ENCODE results near the gene THAP6.
"Not testable (repeated sequence)": the region's sequence is repeated elsewhere in the genome, so short reads cannot be mapped to it uniquely, and the experiment has no call there.

Gene THAP6, protein sequence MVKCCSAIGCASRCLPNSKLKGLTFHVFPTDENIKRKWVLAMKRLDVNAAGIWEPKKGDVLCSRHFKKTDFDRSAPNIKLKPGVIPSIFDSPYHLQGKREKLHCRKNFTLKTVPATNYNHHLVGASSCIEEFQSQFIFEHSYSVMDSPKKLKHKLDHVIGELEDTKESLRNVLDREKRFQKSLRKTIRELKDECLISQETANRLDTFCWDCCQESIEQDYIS

GRCh38 chr4:75514131-75514948 lies at the start of gene THAP6, which contains the start of gene RCHY1:
Gene THAP6 (plus strand): TSS chr4:75514473. CDS start chr4:75515453, 980 bp downstream.
Gene RCHY1 (minus strand): TSS chr4:75514403. CDS start chr4:75514286, 117 bp downstream.
- DNase-seq (ENCODE audit: low spot score) = peak; percentile 81

GRCh38 chr4:75469896-75470295 lies 44.4 kb upstream of the THAP6 start:
- no peak for DNase-seq (ENCODE audit: low spot score)

DNA sequence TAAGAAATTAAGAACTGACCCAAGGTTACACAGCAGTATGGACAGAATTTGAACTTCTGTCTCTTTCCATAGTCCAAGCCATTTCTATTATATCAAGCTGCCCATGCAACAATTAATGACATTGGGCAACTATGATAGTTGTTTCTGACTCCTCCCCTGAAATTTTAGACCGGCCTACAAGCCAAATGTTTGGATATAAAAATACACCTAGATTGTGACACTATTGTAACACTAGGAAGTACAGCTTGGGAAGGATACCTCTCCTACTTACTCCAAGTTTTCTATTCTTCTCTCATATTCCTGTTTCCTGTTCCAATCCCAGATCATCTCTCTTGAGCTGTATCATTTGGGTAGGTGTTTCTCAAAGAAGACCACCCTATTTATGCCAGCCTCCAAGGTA lies 43.5 kb upstream of the THAP6 start:
- no peak for DNase-seq (ENCODE audit: low spot score)

- no peak for DNase-seq (ENCODE audit: low spot score)
Observed at GRCh38 chr4:75477201-75477600, 37.1 kb upstream of the THAP6 start.

DNA sequence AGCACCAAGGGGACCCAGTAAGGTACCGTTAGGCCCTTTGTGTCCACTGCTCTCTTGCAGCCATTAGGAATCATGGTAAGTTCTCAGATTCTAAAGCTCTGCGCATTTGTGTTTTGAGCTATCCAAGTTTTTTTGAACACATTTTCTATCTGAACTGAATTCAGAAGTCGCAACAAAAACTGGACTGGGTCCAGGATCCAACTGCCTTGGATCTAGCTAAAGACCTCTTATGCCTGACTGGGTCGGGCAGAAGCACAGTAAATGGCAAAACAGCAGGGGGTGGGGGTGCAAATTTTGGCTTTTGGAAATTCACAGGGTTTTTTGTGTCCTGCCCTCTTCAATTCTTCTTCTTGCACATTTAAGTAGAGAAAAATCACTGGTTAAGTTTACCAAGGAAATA lies 30.1 kb upstream of the THAP6 start:
- DNase-seq (ENCODE audit: low spot score) = no peak

GRCh38 chr4:75490155-75490554 lies 24.1 kb upstream of the THAP6 start:
- no peak for DNase-seq (ENCODE audit: low spot score)

DNA sequence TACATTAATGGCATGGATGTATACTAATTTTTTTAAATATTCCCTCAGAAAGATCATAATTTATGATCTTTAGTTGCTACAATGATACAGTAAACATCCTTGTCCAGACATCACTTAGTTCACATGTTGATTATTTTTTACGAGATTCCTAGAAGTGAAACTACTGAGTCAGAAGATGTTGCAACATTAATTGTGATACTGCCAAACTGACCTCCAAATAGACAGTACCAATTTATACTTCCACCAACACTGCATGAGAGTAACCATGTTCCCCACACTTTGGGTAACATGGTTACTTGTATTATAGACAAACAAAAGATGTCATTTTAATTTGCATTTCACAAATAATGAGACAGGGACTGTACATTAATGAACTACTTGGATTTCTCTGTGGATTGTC lies 19.7 kb upstream of the THAP6 start:
- DNase-seq (ENCODE audit: low spot score) = no peak

DNA sequence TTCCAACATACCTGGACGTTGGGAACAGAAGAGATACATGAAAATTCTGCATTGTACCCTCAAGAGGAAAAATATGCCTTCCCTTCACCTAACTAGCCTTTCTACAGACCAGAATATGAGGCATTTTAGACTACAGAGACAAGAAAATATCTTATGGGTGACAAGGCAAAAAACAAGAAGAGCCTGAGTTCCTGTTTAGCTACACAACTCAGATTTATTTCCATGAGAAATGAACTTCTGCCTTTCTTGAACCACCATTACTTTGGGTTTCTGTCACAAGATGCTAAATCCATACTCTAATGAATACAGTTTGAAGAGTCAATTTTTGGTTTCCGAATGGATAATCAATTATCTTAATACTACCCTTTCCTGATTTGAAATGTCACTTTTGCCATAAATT lies 18.8 kb upstream of the THAP6 start:
- DNase-seq (ENCODE audit: low spot score) = no peak

DNA sequence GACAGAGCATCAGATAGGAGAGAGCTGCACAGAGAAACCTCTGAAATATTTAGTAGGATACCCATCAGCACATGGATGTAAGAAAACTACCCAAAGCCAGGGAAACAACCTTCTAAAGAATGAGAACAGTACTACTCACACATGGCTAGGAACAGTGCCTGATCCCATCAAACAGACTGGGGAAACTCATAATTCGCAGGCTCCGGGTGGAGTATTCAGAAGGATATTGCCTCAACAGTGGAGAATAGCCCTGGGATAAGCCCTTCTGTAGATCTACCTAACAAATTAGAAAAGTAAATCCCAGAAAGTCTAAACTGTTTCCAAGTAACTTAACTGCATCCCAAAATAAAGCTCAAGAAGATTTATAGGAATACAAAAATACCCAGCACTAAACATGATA lies 17.9 kb upstream of the THAP6 start:
- no peak for DNase-seq (ENCODE audit: low spot score)

DNA sequence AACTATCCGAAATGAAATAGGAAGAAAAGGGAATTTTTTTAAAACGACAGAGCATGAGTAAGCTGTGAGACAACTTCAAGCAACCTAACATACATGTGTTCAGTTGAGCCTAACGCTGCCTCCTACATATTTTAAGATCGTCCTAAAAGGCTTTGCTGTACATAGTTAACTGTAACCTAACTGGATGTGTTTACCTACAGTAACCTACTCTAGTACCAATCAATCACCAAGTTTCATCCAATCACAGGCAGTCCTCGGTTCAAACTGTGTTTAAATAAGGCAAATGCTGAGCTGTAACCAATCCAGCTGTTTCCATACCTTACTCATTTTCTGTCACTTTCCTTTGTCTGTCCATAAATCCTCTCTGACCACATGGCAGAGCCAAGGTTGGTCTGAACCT lies 17.1 kb upstream of the THAP6 start:
- no peak for DNase-seq (ENCODE audit: low spot score)

DNA sequence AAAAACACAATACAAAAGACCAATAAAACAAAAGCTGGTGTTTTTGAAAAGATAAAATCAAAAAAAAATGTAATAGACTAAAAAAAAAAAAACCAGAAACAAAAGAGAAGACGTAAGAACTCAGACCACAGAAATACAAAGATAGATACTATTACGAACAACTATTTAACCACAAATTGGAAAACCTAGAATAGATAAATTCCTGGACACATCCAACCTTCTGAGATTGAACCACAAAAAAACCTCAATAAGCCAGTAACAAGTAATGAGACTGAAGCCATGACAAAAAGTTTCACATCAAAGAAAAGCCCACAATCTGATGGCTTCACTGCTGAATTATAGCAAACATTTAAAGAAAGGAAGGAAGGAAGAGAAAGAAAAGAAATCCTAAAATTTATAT lies 16.2 kb upstream of the THAP6 start:
- no peak for DNase-seq (ENCODE audit: low spot score)

GRCh38 chr4:75499900-75500299 lies 14.4 kb upstream of the THAP6 start:
- no peak for DNase-seq (ENCODE audit: low spot score)

DNA sequence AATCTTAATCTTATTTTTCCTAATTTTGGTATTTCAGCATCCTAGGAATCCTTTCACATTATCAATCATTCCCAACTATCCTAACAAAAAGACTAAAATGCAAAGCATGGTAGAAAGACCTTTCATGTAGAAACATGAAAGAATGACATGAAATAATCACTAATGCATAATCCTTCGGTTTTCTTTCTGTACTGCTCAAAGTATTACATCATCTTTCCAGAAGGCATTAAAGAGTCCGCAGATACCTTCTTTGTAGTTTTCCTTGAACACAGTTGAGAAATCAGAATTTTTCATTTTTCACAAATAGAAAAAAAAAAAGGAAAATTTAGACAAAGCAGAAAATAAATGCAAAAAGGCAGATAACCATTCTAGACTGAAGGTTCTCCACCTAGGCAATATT lies 11.6 kb upstream of the THAP6 start:
- no peak for DNase-seq (ENCODE audit: low spot score)

GRCh38 chr4:75505630-75506029 lies 8.6 kb upstream of the THAP6 start:
- DNase-seq (ENCODE audit: low spot score) = no peak

GRCh38 chr4:75509592-75509991 lies 4.7 kb upstream of the THAP6 start:
- DNase-seq (ENCODE audit: low spot score) = not testable (repeated sequence)

DNA sequence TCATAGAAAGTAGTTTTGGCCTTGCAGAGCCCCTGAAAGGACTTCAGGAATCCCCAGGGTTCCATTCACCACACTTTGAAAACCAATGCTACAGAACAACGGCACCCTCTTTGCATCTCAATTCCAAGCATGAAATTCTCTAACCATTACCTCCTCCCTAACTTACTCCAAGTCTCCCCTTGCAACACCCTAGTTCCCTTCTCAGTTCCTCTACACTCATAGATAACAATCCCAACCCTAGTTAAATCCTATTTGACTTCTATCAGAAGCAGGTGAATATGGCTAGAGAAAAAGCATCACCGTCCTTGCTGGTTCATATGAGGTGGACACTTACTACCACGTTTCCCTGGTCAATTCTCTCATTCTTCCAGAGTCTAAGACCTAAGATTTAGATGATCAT lies 2.4 kb upstream of the THAP6 start:
- DNase-seq (ENCODE audit: low spot score) = no peak

GRCh38 chr4:75512386-75513211 lies 1.7 kb upstream of the THAP6 start:
- no peak for DNase-seq (ENCODE audit: low spot score)

- no peak for DNase-seq (ENCODE audit: low spot score)
Observed at GRCh38 chr4:75513526-75514130, 645 bp upstream of the THAP6 start.

DNA sequence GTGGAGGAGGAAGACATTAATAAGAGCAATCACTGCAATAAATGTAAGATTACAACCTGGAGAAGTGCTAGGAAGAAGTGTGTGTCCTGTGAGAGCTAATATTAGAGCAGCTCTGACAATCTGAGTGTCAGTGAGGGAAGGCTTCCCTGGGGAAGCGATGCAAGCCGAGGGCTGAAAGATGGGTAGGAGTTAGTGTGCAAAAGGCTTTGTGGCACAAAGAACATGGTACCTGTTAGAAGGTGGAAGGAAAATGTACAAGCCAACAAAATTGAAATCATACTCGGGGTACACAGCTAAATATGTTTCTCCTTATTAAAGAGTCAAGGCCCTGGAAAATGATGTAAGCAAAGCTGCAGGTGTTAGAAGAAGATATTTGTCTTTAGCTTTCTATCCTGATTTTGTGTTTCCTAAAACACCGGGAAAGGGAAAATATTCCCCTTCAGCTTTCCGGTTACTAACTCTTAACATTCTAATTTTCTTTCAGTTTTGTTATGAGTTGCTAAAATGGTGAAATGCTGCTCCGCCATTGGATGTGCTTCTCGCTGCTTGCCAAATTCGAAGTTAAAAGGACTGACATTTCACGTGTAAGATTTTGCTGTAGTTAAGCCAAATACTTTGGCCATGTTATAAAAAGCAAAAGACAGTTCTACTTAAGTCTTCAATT lies 808 bp downstream of the THAP6 start:
- DNase-seq (ENCODE audit: low spot score) = no peak

DNA sequence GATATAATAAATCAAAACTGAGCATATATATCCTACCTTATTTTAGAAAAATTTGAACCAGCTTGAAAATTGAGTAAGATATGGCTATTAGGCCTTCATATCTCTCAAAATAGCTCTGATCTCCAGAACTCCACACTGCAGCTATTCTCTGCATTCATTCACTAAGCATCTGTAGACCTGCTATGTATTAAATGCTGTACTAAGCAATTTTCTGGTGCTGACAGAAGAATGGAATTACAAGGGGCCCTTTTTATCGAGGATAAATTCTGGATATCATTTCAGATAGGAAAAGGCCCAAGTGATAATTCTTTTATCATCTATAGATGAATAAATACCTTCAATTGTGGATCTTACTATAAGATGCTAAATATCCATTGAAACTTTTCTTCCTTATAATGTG lies 1.9 kb downstream of the THAP6 start:
- DNase-seq (ENCODE audit: low spot score) = no peak

DNA sequence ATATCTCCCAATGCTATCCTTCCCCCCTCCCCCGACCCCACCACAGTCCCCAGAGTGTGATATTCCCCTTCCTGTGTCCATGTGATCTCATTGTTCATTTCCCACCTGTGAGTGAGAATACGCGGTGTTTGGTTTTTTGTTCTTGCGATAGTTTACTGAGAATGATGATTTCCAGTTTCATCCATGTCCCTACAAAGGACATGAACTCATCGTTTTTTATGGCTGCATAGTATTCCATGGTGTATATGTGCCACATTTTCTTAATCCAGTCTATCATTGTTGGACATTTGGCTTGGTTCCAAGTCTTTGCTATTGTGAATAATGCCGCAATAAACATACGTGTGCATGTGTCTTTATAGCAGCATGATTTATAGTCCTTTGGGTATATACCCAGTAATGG lies 5.2 kb downstream of the THAP6 start:
- not testable (repeated sequence) for DNase-seq (ENCODE audit: low spot score)

- no peak for DNase-seq (ENCODE audit: low spot score)
Observed at GRCh38 chr4:75525086-75525485, 10.8 kb downstream of the THAP6 start.

All from germinal center (tissue), 1 donor.